GM18861 (cell line): ENCODE results near the gene ZNF135.

Experiments used
- ATAC-seq: cut with Tn5 transposase; IDR thresholded peaks from one replicate; pipeline ENCODE4 v1.9.1; 2021; ENCODE audit not compliant: unreplicated experiment

Gene ZNF135

GRCh38 chr19:58089846-58090245, 30.8 kb downstream of the ZNF135 start:
- no peak for ATAC-seq

GRCh38 chr19:58091251-58091995, 32.3 kb downstream of the ZNF135 start:
- ATAC-seq = no peak

GRCh38 chr19:58093071-58093470, 34.0 kb downstream of the ZNF135 start:
- ATAC-seq = no peak

- ATAC-seq = no peak
Observed at GRCh38 chr19:58095328-58095727, 36.2 kb downstream of the ZNF135 start.

GRCh38 chr19:58096884-58097283, 37.8 kb downstream of the ZNF135 start:
- no peak for ATAC-seq

GRCh38 chr19:58097349-58097748, 38.3 kb downstream of the ZNF135 start:
- no peak for ATAC-seq

DNA sequence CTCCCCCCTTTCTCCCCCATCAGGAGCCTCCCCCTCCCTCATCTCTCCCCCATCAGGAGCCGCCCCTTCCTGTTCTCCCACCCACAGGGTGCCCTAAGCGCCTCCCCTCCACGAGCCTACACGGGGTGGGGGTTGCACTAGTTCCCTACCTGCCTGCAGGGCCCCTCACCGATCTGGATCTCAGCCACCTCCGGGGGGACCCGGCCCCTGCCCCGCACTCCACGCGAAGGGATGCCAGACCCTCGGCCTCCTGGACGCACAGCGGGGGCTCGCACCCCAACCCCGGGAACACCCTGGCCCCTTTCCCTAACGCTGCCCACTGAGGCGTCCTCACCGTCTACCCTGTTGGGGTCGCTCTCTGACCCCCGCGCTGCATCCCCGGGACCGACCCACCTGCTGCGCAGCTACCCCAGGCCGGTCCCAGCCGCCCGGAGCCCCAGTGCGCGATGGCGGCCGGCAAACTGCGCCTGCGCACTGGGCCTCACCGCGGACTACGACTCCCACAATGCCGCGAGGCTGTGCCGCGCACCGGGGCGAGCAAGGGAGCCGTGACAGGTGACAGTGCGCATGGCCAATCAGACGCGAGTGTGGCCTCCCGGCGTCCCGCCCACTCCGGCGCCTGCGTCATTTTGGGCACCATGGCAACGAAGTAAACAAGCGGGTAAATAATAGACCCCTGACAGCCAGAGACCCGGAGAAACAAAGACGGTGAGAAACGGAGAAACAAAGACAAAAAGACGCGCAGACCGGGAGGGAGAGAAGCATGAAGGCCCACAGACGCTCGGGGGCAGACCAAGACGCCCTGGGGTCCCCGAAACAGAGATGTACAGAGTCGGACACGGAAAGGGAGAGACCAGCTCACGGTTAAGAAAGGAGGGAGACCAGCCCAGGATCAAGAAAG, 38.9 kb downstream of the ZNF135 start, which contains the start of gene ZSCAN18:
Gene ZSCAN18 (minus strand): TSS at position 451 of the 901 bp plus-strand sequence. CDS start 7,964 bp downstream, outside the sequence.
- ATAC-seq = no peak

- no peak for ATAC-seq
Observed at GRCh38 chr19:58098682-58098998, 39.6 kb downstream of the ZNF135 start.

- no peak for ATAC-seq
Observed at GRCh38 chr19:58107778-58108545, 48.9 kb downstream of the ZNF135 start.

GRCh38 chr19:58108546-58108817, 49.4 kb downstream of the ZNF135 start:
- no peak for ATAC-seq

DNA sequence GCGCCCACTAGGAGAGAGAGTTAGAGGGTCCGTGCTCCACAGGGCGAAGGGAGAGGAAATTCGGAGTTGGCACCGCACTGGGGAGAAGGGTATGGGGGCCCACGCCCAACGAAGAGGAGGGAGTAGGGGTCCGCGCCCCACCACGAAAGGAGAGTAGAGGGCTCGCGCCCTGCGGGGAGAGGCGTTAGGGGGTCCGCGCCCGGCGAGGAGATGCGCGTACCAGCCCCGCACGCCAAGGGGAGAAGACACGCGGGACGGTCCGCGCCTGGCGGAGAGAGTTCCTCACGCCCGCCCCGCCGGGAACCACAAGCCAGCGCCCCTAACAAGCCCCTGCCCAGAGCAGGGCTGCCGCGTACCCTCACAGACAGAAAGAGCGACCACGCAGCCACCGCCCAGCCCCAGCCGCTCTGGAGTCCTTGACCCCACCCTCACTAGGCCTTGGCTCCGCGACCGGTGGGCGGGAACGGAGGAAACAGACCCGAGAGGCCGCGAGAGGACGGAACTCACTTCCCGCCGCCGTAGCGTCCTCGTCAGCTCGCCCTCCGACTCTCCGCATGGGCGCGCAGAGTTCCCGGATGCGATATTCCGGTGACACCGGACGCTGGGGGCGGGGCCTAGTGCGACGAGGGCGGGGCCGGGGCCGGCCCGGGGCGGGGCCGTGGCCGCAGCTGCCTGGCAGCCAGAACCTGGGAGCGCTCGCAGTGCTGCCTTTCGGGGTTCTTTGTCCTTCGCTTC, 58.9 kb downstream of the ZNF135 start:
- no peak for ATAC-seq

DNA sequence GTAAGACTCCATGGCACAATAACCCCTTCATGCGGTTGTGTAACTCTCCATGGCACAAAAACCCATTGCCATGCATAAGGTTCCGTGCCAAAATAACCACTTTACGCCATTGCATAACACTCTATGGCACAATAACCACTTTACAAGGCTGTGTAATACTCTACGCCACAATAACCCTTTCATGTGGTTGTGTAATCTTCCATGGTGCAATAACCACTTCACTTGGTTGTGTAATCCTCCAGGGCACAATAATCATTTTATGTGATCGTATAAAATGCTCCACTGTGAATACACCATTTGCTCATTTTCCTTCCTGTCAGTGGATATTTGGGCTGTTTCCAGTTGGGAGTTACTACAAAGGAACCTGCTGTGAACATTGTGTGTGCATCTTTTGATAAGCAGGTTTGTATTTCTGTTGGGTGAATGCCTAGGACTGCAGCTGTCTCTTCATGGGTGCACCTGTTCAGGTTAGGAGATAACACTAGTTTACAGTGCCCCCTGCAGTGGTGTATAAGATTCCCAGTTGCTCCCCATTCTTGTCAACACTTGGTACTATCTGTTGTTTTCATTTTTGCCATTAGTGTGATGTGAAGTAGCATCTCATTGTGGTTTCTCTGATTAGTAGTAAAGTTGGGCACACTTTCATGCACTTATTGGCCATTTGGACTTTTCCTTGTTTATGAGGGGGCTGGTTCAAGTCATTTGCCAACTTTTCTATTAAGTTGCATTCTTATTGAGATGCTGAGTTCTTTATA, 60.1 kb downstream of the ZNF135 start:
- ATAC-seq = no peak
